HG02610 (cell line): ENCODE measurements around the gene ZHX3.
A peak's percentile ranks its signal among the peaks of the same experiment; 100 is the strongest.

Experiments used
- ATAC-seq: cut with Tn5 transposase; IDR thresholded peaks from one replicate; pipeline ENCODE4 v1.9.1; 2021; ENCODE audit warnings: mild to moderate bottlenecking, moderate library complexity; ENCODE audit not compliant: unreplicated experiment

ZHX3 gene

DNA sequence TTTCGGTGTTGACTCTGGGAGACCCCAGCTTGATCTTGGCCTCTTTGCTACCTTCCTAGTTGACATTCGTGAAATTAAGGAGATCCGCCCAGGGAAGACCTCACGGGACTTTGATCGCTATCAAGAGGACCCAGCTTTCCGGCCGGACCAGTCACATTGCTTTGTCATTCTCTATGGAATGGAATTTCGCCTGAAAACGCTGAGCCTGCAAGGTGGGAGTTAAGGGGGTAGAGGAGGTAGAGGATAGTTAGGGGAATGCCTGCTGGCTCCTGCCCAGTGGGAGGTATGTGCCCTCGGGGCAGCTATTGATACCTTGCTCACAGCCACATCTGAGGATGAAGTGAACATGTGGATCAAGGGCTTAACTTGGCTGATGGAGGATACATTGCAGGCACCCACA is 158.0 kb downstream of the ZHX3 start:
- no peak for ATAC-seq

- ATAC-seq, result no peak
Observed at GRCh38 chr20:41158082-41158625, 159.4 kb downstream of the ZHX3 start.

DNA sequence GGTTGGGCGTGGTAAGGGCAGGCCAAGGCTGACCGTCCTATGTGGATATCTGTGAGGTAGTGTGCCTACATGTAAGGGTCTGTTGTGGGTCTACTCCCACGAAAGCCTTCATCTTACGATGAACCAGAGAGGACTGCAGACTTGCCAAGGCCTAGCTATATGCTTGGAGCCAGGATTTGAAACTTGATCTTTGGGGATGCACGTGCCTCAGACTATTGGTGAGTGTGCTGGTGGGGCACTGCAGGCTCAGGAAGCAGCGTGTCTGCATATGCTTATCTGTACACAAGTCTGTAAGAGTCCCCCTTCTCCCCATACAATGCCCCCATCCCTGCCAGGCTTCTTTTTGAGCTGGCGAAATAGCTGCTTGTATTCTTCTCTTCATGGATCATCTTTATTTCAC is 162.3 kb downstream of the ZHX3 start:
- ATAC-seq, result no peak

- ATAC-seq, result no peak
Observed at GRCh38 chr20:41154436-41155176, 162.9 kb downstream of the ZHX3 start.

DNA sequence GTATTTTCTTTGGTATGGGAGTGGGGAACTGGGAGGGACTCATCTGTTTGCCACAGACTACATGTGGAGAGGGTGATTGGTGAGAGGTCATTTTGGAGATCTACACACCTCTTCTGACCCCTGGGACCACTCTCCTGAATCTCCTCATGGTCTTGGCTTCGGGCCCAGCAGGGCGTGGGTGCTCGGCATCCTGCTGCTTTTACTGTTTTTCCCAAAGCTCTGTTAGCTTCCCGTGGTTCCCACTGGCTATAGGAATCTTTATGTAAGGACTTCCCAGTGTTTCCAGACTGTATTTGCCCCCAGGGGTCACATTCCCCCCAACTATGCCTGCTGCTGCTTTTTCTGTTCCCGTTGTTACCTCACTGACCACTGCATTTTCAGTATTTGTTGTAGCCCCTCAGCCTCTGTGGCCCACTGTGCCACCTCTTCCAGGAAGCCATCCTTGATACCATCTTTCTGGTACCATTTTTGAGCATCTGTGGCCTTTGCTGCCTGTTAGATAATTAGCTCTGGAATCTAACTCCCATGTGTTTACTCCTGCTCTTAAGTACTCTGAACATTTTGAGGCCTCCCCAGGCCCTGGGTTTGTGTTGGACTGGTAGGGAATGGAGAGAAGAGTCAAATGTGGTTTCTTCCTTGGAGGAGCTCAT is 165.3 kb downstream of the ZHX3 start:
- ATAC-seq, result no peak

- ATAC-seq, result no peak
Observed at GRCh38 chr20:41151134-41151869, 166.2 kb downstream of the ZHX3 start.

DNA sequence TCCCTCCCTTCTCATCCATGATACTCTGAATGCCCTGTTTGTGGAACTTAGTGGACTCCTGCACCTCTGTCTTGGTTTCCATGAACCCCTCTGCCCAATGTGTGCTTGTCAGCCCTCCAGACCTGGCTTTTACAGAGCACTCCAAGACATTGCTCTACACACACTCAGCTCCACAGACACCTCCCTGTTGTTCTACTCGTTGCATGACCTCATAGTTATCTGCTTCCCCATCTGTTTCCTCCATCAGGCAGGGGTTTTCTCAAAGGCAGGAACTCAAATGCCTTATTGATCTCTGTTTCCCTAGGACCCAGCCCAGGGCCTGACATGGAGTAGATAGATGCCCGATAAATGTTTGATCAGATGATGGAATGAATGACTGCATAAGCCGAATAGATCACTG is 166.9 kb downstream of the ZHX3 start:
- no peak for ATAC-seq

DNA sequence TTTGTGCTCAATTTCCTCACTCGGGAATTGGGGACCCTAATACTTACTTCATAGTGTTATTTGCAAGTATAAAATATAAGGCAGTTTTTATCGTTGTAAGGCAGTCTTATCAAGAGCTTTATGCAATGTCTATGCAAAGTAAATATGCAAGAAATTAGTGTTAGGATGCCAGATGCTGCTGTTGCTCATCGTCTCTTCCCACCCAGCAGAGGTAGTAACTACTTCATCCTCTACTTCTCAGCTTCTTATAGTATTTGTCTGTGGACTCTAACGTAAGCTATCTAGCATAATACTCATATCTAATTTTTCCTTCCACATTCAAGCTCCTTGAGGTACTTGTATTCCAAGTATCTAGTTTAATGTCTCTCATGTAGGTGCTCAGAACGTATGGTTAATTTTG is 168.6 kb downstream of the ZHX3 start:
- ATAC-seq, result no peak

GRCh38 chr20:41147767-41148191 is 169.8 kb downstream of the ZHX3 start:
- no peak for ATAC-seq

DNA sequence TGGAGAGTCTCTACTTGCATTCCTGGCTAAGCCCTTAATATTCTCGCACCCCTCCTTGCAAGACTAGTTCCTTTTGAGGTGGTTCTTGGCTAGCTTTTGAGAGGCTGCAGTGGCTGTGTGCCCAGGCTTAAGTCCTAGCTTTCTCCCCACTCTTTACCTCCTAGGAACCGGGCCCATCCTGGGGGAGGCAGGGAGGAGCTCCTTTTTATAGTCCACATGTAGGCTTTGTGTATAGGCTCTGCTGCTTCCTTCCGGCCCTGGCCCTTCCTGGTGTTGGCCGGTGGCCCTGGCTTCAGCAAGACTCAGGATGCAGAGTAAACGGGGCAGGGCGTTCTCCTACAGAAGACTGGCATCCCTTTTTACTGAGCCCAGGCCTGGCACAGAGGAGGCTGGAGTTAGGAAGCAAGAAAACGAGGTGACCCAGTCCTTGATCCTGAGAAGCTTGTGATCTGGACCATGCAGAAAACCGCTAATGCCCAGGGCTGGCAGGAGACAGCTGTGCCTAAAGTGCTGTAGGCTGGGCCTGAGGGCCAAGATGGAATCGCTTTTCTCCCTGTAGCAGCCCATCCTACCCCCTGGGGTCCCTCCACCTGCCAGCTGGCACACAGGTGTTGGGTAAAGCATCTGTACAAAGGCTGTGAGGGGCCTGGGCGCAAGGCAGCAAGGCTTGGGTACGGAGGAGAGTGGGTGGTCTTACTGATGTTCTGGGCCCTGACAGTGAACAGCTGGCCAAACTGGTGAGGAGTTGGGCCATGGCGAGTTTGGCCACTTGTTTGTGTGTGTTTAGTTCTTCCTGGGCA is 171.5 kb downstream of the ZHX3 start:
- ATAC-seq, result no peak

- ATAC-seq, result no peak
Observed at GRCh38 chr20:41145317-41145716, 172.2 kb downstream of the ZHX3 start.

DNA sequence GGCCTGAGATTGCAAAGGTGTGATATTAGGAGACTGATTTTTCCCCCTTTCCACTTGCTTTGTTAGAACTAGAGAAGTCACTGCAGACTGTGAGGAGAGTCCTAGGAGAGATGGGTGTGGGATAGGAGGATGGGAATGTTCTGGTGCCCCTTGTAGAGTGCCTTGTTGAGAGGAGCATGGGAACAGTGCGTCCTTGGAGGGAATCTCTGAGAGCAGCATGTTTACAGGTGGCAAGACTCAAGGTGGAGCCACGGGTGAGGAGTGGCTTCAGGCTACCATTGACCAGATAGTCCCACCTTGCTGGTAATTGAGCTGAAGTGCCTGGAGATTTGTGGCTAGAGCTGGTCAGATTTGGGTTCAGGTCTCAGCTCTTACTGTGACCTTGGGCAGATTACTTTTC is 174.2 kb downstream of the ZHX3 start:
- ATAC-seq, result no peak

GRCh38 chr20:41142919-41143318 is 174.6 kb downstream of the ZHX3 start:
- peak; percentile 35 for ATAC-seq

DNA sequence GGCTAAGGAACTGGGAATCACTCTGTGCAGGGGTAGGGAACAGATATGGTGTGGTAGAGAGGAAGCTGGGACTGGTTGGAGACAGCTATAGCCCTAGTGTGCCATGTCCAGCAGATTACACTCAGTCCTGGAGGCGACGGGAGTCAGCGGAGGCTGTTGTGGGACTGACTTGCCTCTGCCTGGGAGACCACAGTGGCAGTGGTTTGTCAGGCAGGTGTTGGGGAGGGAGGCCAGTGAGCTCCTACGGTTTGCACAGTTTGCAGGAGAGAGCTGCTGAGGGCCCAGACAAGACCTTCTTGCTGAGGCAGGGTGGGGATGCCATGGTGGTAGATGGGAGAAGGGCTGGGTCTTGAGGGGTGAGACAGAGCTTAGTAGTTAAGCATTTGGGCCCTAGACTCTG is 175.3 kb downstream of the ZHX3 start:
- ATAC-seq, result no peak

DNA sequence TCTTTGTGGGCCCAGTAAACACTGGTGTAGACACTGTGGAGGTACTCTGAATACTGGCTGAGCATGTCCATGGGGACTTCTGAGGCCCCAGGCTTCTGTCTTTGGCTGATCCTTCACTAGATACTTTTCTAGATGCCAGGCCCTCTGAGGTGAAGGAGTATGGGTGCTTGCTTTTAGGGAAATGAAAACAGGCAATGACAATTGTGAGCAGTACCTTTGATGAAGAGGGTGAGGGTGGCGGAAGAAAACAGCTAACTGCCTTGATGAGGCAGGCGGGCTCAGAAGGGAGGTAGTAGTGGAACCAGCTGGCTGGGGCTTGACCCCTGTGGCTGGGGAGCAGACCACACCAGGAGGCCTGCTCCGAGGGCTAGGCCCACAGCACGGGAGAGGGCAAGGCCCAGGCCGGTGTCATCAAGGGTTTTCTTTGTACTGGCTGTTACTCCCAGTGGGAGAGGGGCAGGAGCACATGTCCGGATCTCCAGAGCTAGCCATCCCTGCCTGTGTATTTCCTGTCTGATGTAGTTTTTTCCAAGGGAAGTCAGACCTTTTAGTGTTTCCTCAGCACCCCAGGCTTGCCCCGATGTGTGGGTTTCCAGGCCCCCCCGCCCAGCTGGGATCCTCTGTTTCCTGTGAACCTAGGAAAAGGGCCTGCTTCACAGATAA is 176.2 kb downstream of the ZHX3 start:
- ATAC-seq, result no peak

GRCh38 chr20:41140226-41141133 is 177.1 kb downstream of the ZHX3 start:
- no peak for ATAC-seq

- no peak for ATAC-seq
Observed at GRCh38 chr20:41139227-41140093, 178.1 kb downstream of the ZHX3 start.

DNA sequence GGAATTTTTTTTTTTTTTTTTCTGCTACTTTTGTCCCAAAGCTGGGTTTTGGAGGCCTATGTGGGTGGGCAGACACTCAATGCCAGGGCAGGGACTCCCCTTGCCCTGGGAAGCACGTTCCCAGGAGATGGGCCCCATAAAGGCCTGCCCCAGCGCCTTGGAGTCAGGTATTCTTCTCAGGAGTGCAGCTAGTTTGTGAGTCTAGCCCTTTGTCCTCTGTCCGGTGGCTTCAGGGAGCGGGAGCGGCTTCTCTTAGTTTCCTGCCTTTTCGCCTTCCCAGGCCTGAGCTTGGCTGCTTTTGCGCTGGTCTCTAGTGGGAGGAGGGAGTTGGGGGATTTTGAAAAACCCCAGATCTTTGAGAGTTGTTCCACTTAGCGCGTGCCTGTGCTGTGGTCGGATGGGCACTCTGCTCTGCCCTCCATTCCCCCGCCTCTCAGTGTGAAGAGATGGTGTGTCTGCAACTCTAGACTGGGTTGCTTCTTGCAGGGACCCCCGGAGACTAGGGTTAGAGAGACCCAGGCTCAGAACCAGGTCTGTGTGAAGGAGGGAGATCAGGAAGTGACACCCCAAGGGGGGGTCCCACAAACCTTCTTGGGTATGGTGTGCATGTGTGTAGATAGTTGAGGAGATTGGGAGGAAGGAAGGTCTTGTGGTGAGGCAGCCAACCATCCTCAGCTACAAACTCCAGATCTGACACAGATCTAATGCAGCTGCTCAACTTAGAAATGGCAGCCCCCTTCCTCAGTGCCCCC is 178.9 kb downstream of the ZHX3 start:
- no peak for ATAC-seq
